HepG2 (cell line): ENCODE measurements around the gene PDE4C. TPM values are rescaled to one million over a fixed set of nuclear protein-coding genes. Genes with fewer than 3 reads are reported as not detected.

Experiments
- ATAC-seq: fragments of 200-7000 bp; cut with Tn5 transposase; 3 replicates; pipeline ENCODE4 v1.9.1; 2020; ENCODE audit warnings: mild to moderate bottlenecking, moderate library complexity
- BruUV-seq: library from RNA; stranded (reverse); fragments of 400-500 nt; replicated peaks from 2 replicates; lab custom pipeline; 2021; lab: Mats Ljungman, UMichigan
- CTCF ChIA-PET: fragments of 300-600 bp; formaldehyde crosslinking; extraction: SDS; loops from one replicate; lab custom pipeline; 2021; ENCODE audit warnings: low total read pairs, inconsistent platforms, low intra/inter-chr PET ratio; lab: Yijun Ruan, JAX
- POLR2A ChIA-PET: fragments of 350-600 bp; sonication (Branson Sonifier 250); formaldehyde crosslinking; loops from one replicate; lab custom pipeline; 2020; ENCODE audit warnings: antibody characterized with exemption, inconsistent platforms; lab: Yijun Ruan, JAX
- DNase-seq: peaks from one replicate; pipeline ENCODE4 v3.0.0-alpha.2; 2015; ENCODE audit warnings: low spot score
- FAIRE-seq: peaks from 3 replicates; lab custom pipeline; 2011; peaks lifted over from hg19 to GRCh38; lab: Jason Lieb, UNC
- H2AFZ ChIP-seq: one replicate; pipeline ENCODE4 v1.6.1; 2011; ENCODE audit warnings: low read length, inconsistent platforms
- H3K27ac ChIP-seq: fragments of 300-600 bp; 3 replicates; pipeline ENCODE4 v1.8.0; 2011; ENCODE audit warnings: mixed run types, mild to moderate bottlenecking, mixed read lengths, low read length, inconsistent platforms; ENCODE audit not compliant: insufficient read depth; ENCODE audit errors: extremely low read length
- H3K27me3 ChIP-seq, 2 experiments: fragments of 200-600 bp in 1 of 2; 2 replicates in 1 of 2; 3 replicates in 1 of 2; pipeline versions ENCODE4 v1.6.0 to v1.8.0; 2011; ENCODE audit warnings: low read length in 2 of 2, mild to moderate bottlenecking in 2 of 2, moderate library complexity in 2 of 2, inconsistent platforms in 1 of 2; ENCODE audit not compliant: insufficient read depth in 2 of 2, control insufficient read depth in 1 of 2
- H3K36me3 ChIP-seq, 2 experiments: fragments of 200-600 bp in 1 of 2; replicated peaks in 1 of 2; 2 replicates in 1 of 2; 3 replicates in 1 of 2; pipeline versions ENCODE4 v1.5.1 to v1.8.0; 2011; ENCODE audit warnings: low read length in 2 of 2, inconsistent platforms in 1 of 2; ENCODE audit not compliant: insufficient read depth in 2 of 2, control insufficient read depth in 1 of 2
- H3K4me1 ChIP-seq: 2 replicates; pipeline ENCODE4 v1.5.1; 2012; ENCODE audit warnings: low read length, inconsistent platforms; ENCODE audit not compliant: insufficient read depth
- H3K4me2 ChIP-seq: 2 replicates; pipeline ENCODE4 v1.6.0; 2011; ENCODE audit warnings: low read depth, low read length, inconsistent platforms
- H3K4me3 ChIP-seq, 3 experiments: fragments of 200-600 bp in 1 of 3; sonication (generic), shearing (Covaris generic) in 1 of 3; replicated peaks in 1 of 3; 2 replicates each; pipeline ENCODE4 v1.5.1; 2011 to 2016; ENCODE audit warnings: low read length in 3 of 3, inconsistent platforms in 2 of 3, low read depth in 2 of 3, mild to moderate bottlenecking in 2 of 3, control low read depth in 1 of 3, mixed read lengths in 1 of 3; ENCODE audit not compliant: insufficient read depth in 1 of 3
- H3K79me2 ChIP-seq: one replicate; pipeline ENCODE4 v1.6.1; 2011; ENCODE audit warnings: low read length, inconsistent platforms; ENCODE audit not compliant: insufficient read depth
- H3K9ac ChIP-seq: 2 replicates; pipeline ENCODE4 v1.6.0; 2011; ENCODE audit warnings: mild to moderate bottlenecking, low read depth, low read length, inconsistent platforms; ENCODE audit not compliant: insufficient read depth
- H3K9me3 ChIP-seq: 2 replicates; pipeline ENCODE4 v1.5.1; 2012; ENCODE audit warnings: mild to moderate bottlenecking, low read length
- H4K20me1 ChIP-seq: 2 replicates; pipeline ENCODE4 v1.6.0; 2011; ENCODE audit warnings: inconsistent platforms, mild to moderate bottlenecking, low read length, moderate library complexity; ENCODE audit not compliant: insufficient read depth
- CTCF ChIP-seq: sonication (generic); formaldehyde crosslinking; IDR thresholded peaks from 2 replicates; pipeline ENCODE4 v1.5.0; 2020; ENCODE audit warnings: mild to moderate bottlenecking, missing genetic modification reagents, moderate library complexity
- KAT8 ChIP-seq: IDR thresholded peaks from 2 replicates; pipeline ENCODE4 v1.6.1; 2016; ENCODE audit warnings: missing genetic modification reagents, missing compliant biosample characterization
- RFXAP ChIP-seq: sonication (generic); formaldehyde crosslinking; IDR thresholded peaks from 2 replicates; pipeline ENCODE4 v1.4.0; 2020; ENCODE audit warnings: missing genetic modification reagents, borderline replicate concordance
- TCF12 ChIP-seq, 2 experiments: fragments of 450-650 bp in 1 of 2; sonication (generic) in 1 of 2; formaldehyde crosslinking in 1 of 2; IDR thresholded peaks; 2 replicates each; pipeline versions ENCODE4 v1.6.1 to v1.8.0; 2017 to 2022; ENCODE audit warnings: antibody characterized with exemption in 1 of 2, mild to moderate bottlenecking in 1 of 2, missing genetic modification reagents in 1 of 2, moderate library complexity in 1 of 2
- ZBTB38 ChIP-seq: sonication (generic); formaldehyde crosslinking; IDR thresholded peaks from 2 replicates; pipeline ENCODE4 v1.5.1; 2020; ENCODE audit warnings: mild to moderate bottlenecking, missing genetic modification reagents
- ZEB1 ChIP-seq: IDR thresholded peaks from 2 replicates; pipeline ENCODE4 v1.6.1; 2012; ENCODE audit warnings: mild to moderate bottlenecking, low read depth, inconsistent platforms; ENCODE audit not compliant: insufficient replicate concordance
- ZNF629 ChIP-seq: sonication (generic); formaldehyde crosslinking; conservative IDR thresholded peaks from 2 replicates; pipeline ENCODE4 v1.5.0; 2020; ENCODE audit warnings: missing genetic modification reagents
- ZNF878 ChIP-seq: sonication (generic); formaldehyde crosslinking; IDR thresholded peaks from 2 replicates; pipeline ENCODE4 v1.8.1; 2023; ENCODE audit warnings: mild to moderate bottlenecking, missing genetic modification reagents, moderate library complexity
- WGBS: methylation state at CpG from one replicate; pipeline ENCODE4 v1.1.6; 2017; ENCODE audit warnings: low lambda C conversion rate; 5-methylcytosine and 5-hydroxymethylcytosine counted together
- in situ Hi-C: cut with HindIII; loops from 2 replicates; pipeline ENCODE4 v1.10.0; 2017; ENCODE audit warnings: low pct_unique_long_range_greater_than_20kb; ENCODE audit not compliant: extremely low pct_ligation_motif_present
- intact Hi-C: fragments of 100-400 bp; cut with micrococcal nuclease; formaldehyde crosslinking; loops from one replicate; pipeline ENCODE4 v1.10.0; 2022; ENCODE audit not compliant: unreplicated experiment
- polyA plus RNA-seq, 8 experiments: library from polyadenylated mRNA; depleted of rRNA in 3 of 8; stranded (reverse) in 7 of 8; unstranded in 1 of 8; fragments of >200 nt; fragmentation: Illumina TruSeq in 4 of 8; extraction: Trizol in 4 of 8; gene quantifications; 2 replicates each; pipeline versions ENCODE4 v1.2.1 to v1.2.3, GENCODE V29; 2011 to 2016; ENCODE audit warnings: low read depth in 4 of 8, missing spikeins in 1 of 8, mixed read lengths in 1 of 8; ENCODE audit not compliant: insufficient read depth in 1 of 8
- total RNA-seq, 5 experiments: library from RNA; depleted of rRNA; stranded (reverse); fragments of >200 nt; fragmentation: Illumina TruSeq; extraction: Trizol; gene quantifications; 2 replicates each; pipeline ENCODE4 v1.2.3, GENCODE V29; 2016; ENCODE audit warnings: low read depth in 1 of 5

PDE4C gene
- total and polyA plus RNA-seq, 2 of the 13 experiments (the other 11 are each of a cell fraction or from before 2014, with no cell fraction given): 1.4 to 14.0 TPM

GRCh38 chr19:18254546-18255503, 28.6 kb upstream of the PDE4C start:
- POLR2A ChIA-PET: interaction anchor here (1.1 kb wide), 1 partner anchor 63 kb away, joined by 3 read pairs; no protein-coding TSS in a partner anchor
- no peak for FAIRE-seq
- no peak for ATAC-seq
- H3K4me1 ChIP-seq: peaks cover 21% of the 10 kb centered on the region
- DNase-seq: no peak
- in situ Hi-C loops (loop anchor here (5.0 kb wide), 1 partner anchor 48 kb away; no protein-coding TSS in a partner anchor), intact Hi-C loops (no loop called here)
- TF ChIP-seq KAT8 (CRISPR knock-in tag): no peak
- TF ChIP-seq CTCF (CRISPR knock-in tag): peak; percentile 26; the same call in 1 of the 2 replicates
- TF ChIP-seq ZBTB38 (CRISPR knock-in tag): no peak
- TF ChIP-seq RFXAP (CRISPR knock-in tag): no peak
- TF ChIP-seq ZNF878 (CRISPR knock-in tag): no peak
- peak; percentile 81 for TF ChIP-seq ZEB1
- no peak for TF ChIP-seq TCF12 (IDR thresholded peaks at IDR 0.05)
- TF ChIP-seq TCF12 (CRISPR knock-in tag; IDR thresholded peaks at IDR 0.05): no peak
- TF ChIP-seq ZNF629: 0 out of 2 replicates have a peak, but pooled peaks have one; percentile 15
- 15% methylated on average over 9 of the region's 24 CpGs for WGBS
- CTCF ChIA-PET: no interaction called here
- H3K27me3 ChIP-seq: peaks cover 4 to 33% of the 10 kb centered on the region in 2 experiments; a peak in 4 of 5 replicates
- no peak overlapping the region for H2AFZ ChIP-seq
- H3K27ac ChIP-seq: no peak overlapping the region
- BruUV-seq: no TSS peak
- H3K4me3 ChIP-seq: no peak overlapping the region
- H3K4me2 ChIP-seq: no peak overlapping the region
- no peaks in the 10 kb centered on the region for H3K36me3 ChIP-seq
- no peaks in the 10 kb centered on the region for H4K20me1 ChIP-seq
- H3K79me2 ChIP-seq: no peaks in the 10 kb centered on the region
- no peak overlapping the region for H3K9ac ChIP-seq
- H3K9me3 ChIP-seq: no peaks in the 10 kb centered on the region
